CD14-positive monocyte (primary cell): ENCODE measurements around the gene CHKB. TPM values are rescaled to one million over a fixed set of nuclear protein-coding genes. Genes with fewer than 3 reads are reported as not detected.

ENCODE experiments used
- DNase-seq, 3 donors: peaks; one replicate each; pipeline ENCODE4 v3.0.0-alpha.2; 2011 to 2022
- H2AFZ ChIP-seq: 2 replicates; pipeline ENCODE4 v1.6.0; 2012; ENCODE audit warnings: mild to moderate bottlenecking, low read depth, low read length, inconsistent platforms; ENCODE audit not compliant: insufficient read depth, poor library complexity, severe bottlenecking
- H3K27ac ChIP-seq, 2 donors: 1 replicate in 1 of 2; 2 replicates in 1 of 2; pipeline ENCODE4 v1.5.1; 2012 to 2013; ENCODE audit warnings: low read length in 2 of 2, control low read depth in 1 of 2, inconsistent platforms in 1 of 2, low read depth in 1 of 2, mild to moderate bottlenecking in 1 of 2
- H3K27me3 ChIP-seq, 2 donors: one replicate each; pipeline versions ENCODE4 v1.6.0 to v1.6.1; 2011 to 2013; ENCODE audit warnings: low read length in 2 of 2; ENCODE audit not compliant: control insufficient read depth in 2 of 2, insufficient read depth in 2 of 2
- H3K36me3 ChIP-seq, 2 donors: replicated peaks in 1 of 2; 1 replicate in 1 of 2; 2 replicates in 1 of 2; pipeline versions ENCODE4 v1.5.1 to v1.6.1; 2012 to 2013; ENCODE audit warnings: low read length in 2 of 2, control low read depth in 1 of 2, inconsistent platforms in 1 of 2, mild to moderate bottlenecking in 1 of 2; ENCODE audit not compliant: insufficient read depth in 2 of 2, control insufficient read depth in 1 of 2
- H3K4me1 ChIP-seq, 2 donors: 1 replicate in 1 of 2; 2 replicates in 1 of 2; pipeline versions ENCODE4 v1.5.1 to v1.6.1; 2012 to 2013; ENCODE audit warnings: low read length in 2 of 2, control low read depth in 1 of 2, inconsistent platforms in 1 of 2, mild to moderate bottlenecking in 1 of 2, moderate library complexity in 1 of 2; ENCODE audit not compliant: insufficient read depth in 2 of 2, control insufficient read depth in 1 of 2
- H3K4me2 ChIP-seq: replicated peaks from 2 replicates; pipeline ENCODE3; 2012; ENCODE audit warnings: low read length, moderate library complexity, mild to moderate bottlenecking; ENCODE audit not compliant: poor library complexity, severe bottlenecking; ENCODE audit errors: extremely low read depth
- H3K4me3 ChIP-seq, 3 experiments: fragments of 200-600 bp in 1 of 3; sonication (generic) in 1 of 3; replicated peaks in 1 of 3; 1 replicate in 2 of 3; 2 replicates in 1 of 3; pipeline ENCODE4 v1.5.1; 2011 to 2013; ENCODE audit warnings: low read length in 3 of 3, mild to moderate bottlenecking in 3 of 3, control low read depth in 2 of 3, low read depth in 2 of 3, inconsistent platforms in 1 of 3, moderate library complexity in 1 of 3
- H3K79me2 ChIP-seq: 2 replicates; pipeline ENCODE4 v1.6.0; 2012; ENCODE audit warnings: mild to moderate bottlenecking, control low read depth, inconsistent platforms, low read length, moderate library complexity; ENCODE audit not compliant: insufficient read depth
- H3K9ac ChIP-seq: 2 replicates; pipeline ENCODE4 v1.6.0; 2017; ENCODE audit warnings: low read length, mild to moderate bottlenecking; ENCODE audit not compliant: insufficient read depth, poor library complexity, severe bottlenecking
- H3K9me3 ChIP-seq, 2 donors: replicated peaks in 1 of 2; 1 replicate in 1 of 2; 2 replicates in 1 of 2; pipeline versions ENCODE4 v1.5.1 to v1.6.1; 2012 to 2013; ENCODE audit warnings: low read length in 2 of 2, control low read depth in 1 of 2; ENCODE audit not compliant: control insufficient read depth in 1 of 2, insufficient read depth in 1 of 2
- H4K20me1 ChIP-seq: 2 replicates; pipeline ENCODE4 v1.6.0; 2012; ENCODE audit warnings: mild to moderate bottlenecking, low read length, control low read depth, moderate library complexity; ENCODE audit not compliant: insufficient read depth
- H3K27ac Mint-ChIP-seq, 7 donors: one replicate each; pipeline ENCODE4 v1.8.0; 2020; ENCODE audit warnings: mild to moderate bottlenecking in 7 of 7, mixed read lengths in 7 of 7, moderate library complexity in 6 of 7, inconsistent platforms in 2 of 7
- H3K27me3 Mint-ChIP-seq, 3 donors: one replicate each; pipeline ENCODE4 v1.8.0; 2021 to 2022; ENCODE audit warnings: low read depth in 3 of 3, mild to moderate bottlenecking in 3 of 3, mixed read lengths in 3 of 3, moderate library complexity in 3 of 3, inconsistent platforms in 1 of 3
- H3K36me3 Mint-ChIP-seq, 2 donors: one replicate each; pipeline ENCODE4 v1.8.0; 2020; ENCODE audit warnings: mixed read lengths in 2 of 2, inconsistent platforms in 1 of 2, mild to moderate bottlenecking in 1 of 2
- H3K4me1 Mint-ChIP-seq: one replicate; pipeline ENCODE4 v1.8.0; 2020; ENCODE audit warnings: mild to moderate bottlenecking, mixed read lengths
- H3K4me3 Mint-ChIP-seq, 2 donors: one replicate each; pipeline ENCODE4 v1.8.0; 2020; ENCODE audit warnings: mild to moderate bottlenecking in 2 of 2, mixed read lengths in 2 of 2, moderate library complexity in 1 of 2
- H3K9me3 Mint-ChIP-seq, 7 donors: one replicate each; pipeline ENCODE4 v1.8.0; 2020 to 2022; ENCODE audit warnings: mixed read lengths in 7 of 7, mild to moderate bottlenecking in 6 of 7, moderate library complexity in 6 of 7, inconsistent platforms in 2 of 7
- CTCF ChIP-seq: fragments of 200-600 bp; IDR thresholded peaks from one replicate; pipeline ENCODE4 v1.8.0; 2022; ENCODE audit warnings: antibody characterized with exemption, mild to moderate bottlenecking
- WGBS: methylation state at CpG from one replicate; pipeline ENCODE4 v1.1.5; 2013; ENCODE audit warnings: missing lambda C conversion rate; ENCODE audit not compliant: insufficient coverage; 5-methylcytosine and 5-hydroxymethylcytosine counted together
- intact Hi-C, 2 donors: fragments of 100-400 bp; cut with micrococcal nuclease; formaldehyde crosslinking; loops; one replicate each; pipeline versions ENCODE4 v1.15.0 to v1.15.1; 2023
- polyA plus RNA-seq, 3 donors: library from polyadenylated mRNA; depleted of rRNA in 1 of 3; unstranded in 2 of 3; stranded (reverse) in 1 of 3; fragments of 300-500 nt in 2 of 3; fragments of >200 nt in 1 of 3; fragmentation: Illumina TruSeq in 2 of 3; gene quantifications; 1 replicate in 2 of 3; 2 replicates in 1 of 3; pipeline ENCODE4 v1.2.3, GENCODE V29; 2012 to 2021

The CHKB gene
- polyA plus RNA-seq, 3 donors: 29.1 to 286 (median 31.3) TPM

DNA sequence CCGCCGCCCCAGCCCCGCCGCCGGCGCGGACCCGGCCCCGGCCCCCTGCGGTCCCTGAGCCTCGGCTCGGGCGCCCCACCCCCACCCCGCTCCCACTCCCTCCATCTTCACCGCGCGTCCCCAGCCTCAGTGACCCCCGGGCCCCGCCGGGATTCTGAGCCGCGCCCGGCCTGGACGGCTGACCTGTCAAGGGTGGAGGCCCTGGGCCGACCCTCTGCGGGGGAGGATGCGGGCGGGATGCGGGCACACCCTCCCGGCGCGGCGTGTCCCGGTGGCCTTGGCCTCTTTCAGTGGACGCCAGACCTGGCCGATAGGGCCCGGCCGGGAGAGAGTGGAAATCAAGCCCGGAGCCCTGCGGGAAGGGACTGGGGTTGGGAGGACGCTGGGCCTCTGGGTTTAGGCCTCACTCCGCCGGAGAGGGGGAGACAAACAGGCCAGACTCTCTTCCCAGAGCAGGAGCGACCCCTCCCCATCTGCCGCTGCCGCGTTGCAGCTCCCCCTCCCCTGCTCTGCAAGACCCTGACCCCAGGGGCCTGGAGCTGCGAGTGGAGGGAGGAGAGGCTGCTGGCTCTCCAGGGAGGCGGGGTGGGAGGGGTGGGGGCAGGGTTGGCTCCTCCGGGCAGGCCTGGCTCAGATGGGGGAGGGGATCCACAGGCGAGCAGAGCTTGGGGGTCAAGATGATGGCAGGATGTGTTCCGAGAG is 18.5 kb upstream of the CHKB start:
- Histone ChIP-seq H3K27me3 (peaks cover 35 to 71% of the 10 kb centered on the region in 2 donors), H3K4me3 (no peak overlapping the region), H3K9me3 (peaks cover 0 to 16% of the 10 kb centered on the region in 2 donors), H4K20me1 (no peaks in the 10 kb centered on the region), H3K27ac (no peak overlapping the region), H3K36me3 (no peaks in the 10 kb centered on the region), H2AFZ (no peak overlapping the region), H3K79me2 (no peaks in the 10 kb centered on the region), H3K9ac (no peak overlapping the region), H3K4me2 (peak overlapping the region; percentile 41), H3K4me1 (no peaks in the 10 kb centered on the region)
- H3K36me3 Mint-ChIP-seq: peaks cover 11 to 15% of the 10 kb centered on the region in 2 donors
- peaks cover 0 to 21% (median 9%) of the 10 kb centered on the region in 7 donors for H3K9me3 Mint-ChIP-seq
- DNase-seq: no peak
- intact Hi-C loops: no loop called here
- H3K27ac Mint-ChIP-seq: no peak overlapping the region
- peaks cover 53 to 82% (median 73%) of the 10 kb centered on the region in 3 donors for H3K27me3 Mint-ChIP-seq
- TF ChIP-seq CTCF: no peak
- H3K4me1 Mint-ChIP-seq: peaks cover 4% of the 10 kb centered on the region
- peak overlapping the region in 1 of 2 donors; percentile 86 for H3K4me3 Mint-ChIP-seq
- 15% methylated on average over 28 of the region's 52 CpGs for WGBS

- Mint-ChIP-seq H3K4me1 (peaks cover 4% of the 10 kb centered on the region), H3K9me3 (peaks cover 0 to 19% (median 9%) of the 10 kb centered on the region in 7 donors), H3K36me3 (peaks cover 11 to 15% of the 10 kb centered on the region in 2 donors), H3K27ac (peak within 1 kb of the TSS in 1 of 7 donors; percentile 32), H3K27me3 (peaks cover 53 to 76% (median 67%) of the 10 kb centered on the region in 3 donors), H3K4me3 (peak within 1 kb of the TSS; percentile 66 to 88)
- Histone ChIP-seq H4K20me1 (no peaks in the 10 kb centered on the region), H3K9me3 (peaks cover 0 to 16% of the 10 kb centered on the region in 2 donors), H3K4me1 (no peaks in the 10 kb centered on the region), H3K4me3 (no peak within 1 kb of the TSS), H3K36me3 (no peaks in the 10 kb centered on the region), H3K27me3 (peaks cover 35 to 65% of the 10 kb centered on the region in 2 donors), H3K79me2 (no peaks in the 10 kb centered on the region), H3K4me2 (peak within 1 kb of the TSS; percentile 41), H3K9ac (no peak within 1 kb of the TSS), H3K27ac (no peak within 1 kb of the TSS), H2AFZ (no peak within 1 kb of the TSS)
- TF ChIP-seq CTCF: no peak
- intact Hi-C loops: no loop called here
- no peak for DNase-seq
- 0% methylated on average over 38 of the region's 61 CpGs for WGBS
Observed at GRCh38 chr22:50600538-50600937, 17.9 kb upstream of the CHKB start, which contains the start of gene MAPK8IP2. TSS of gene MAPK8IP2 (plus strand) at chr22:50600793. CDS start at chr22:50600819, 26 bp downstream.
